K562 (cell line): Measurements from ENCODE around the gene WWOX. TPM values are rescaled to one million over a fixed set of nuclear protein-coding genes. Genes with fewer than 3 reads are reported as not detected.

ENCODE experiments used
- NRF1 ChIP-seq, 2 experiments: fragments of 450-650 bp; IDR thresholded peaks in 1 of 2; conservative IDR thresholded peaks in 1 of 2; 2 replicates each; pipeline ENCODE4 v1.6.1; 2014; ENCODE audit warnings: mild to moderate bottlenecking in 2 of 2
- SIN3A ChIP-seq, 2 experiments: fragments of 150-350 bp in 1 of 2; IDR thresholded peaks; 2 replicates each; pipeline ENCODE4 v1.6.1; 2011 to 2016; ENCODE audit warnings: borderline replicate concordance in 2 of 2, low read depth in 2 of 2, low read length in 2 of 2, mild to moderate bottlenecking in 2 of 2, moderate library complexity in 2 of 2; ENCODE audit not compliant: control insufficient read depth in 1 of 2
- polyA plus RNA-seq, 8 experiments: library from polyadenylated mRNA; depleted of rRNA in 4 of 8; stranded (reverse) in 5 of 8; unstranded in 3 of 8; fragments of >200 nt; fragmentation: Nextera tagmentation in 2 of 8; fragmentation: Illumina TruSeq in 1 of 8; extraction: Ambion mirVana in 2 of 8; extraction: Trizol in 1 of 8; gene quantifications; 2 replicates each; pipeline versions ENCODE4 v1.2.1 to v1.2.3, GENCODE V29; 2011 to 2014; ENCODE audit warnings: inconsistent platforms in 1 of 8, missing spikeins in 1 of 8
- total RNA-seq, 7 experiments: library from RNA; depleted of rRNA in 6 of 7; stranded (reverse); fragments of >200 nt in 6 of 7; fragmentation: Illumina TruSeq in 2 of 7; extraction: Trizol in 2 of 7; gene quantifications; 2 replicates each; pipeline versions ENCODE4 v1.2.1 to v1.2.3, GENCODE V29; 2011 to 2021; ENCODE audit warnings: low replicate concordance in 1 of 7
- TF ChIP-seq, protein P1 (sequence below): fragments of 450-650 bp; IDR thresholded peaks from 2 replicates; pipeline ENCODE4 v1.6.1; 2016; ENCODE audit warnings: mild to moderate bottlenecking, moderate library complexity
- TF ChIP-seq, protein P2 (sequence below), 2 experiments: fragments of 450-650 bp; formaldehyde crosslinking in 1 of 2; IDR thresholded peaks; 2 replicates each; pipeline versions ENCODE4 v1.4.0 to v1.6.1; 2014 to 2020; ENCODE audit warnings: mild to moderate bottlenecking in 2 of 2, borderline replicate concordance in 1 of 2, low read depth in 1 of 2

Gene WWOX
- total and polyA plus RNA-seq, 9 of the 15 experiments (the other 6 are each of a cell fraction or from before 2014, with no cell fraction given), result 1.6 to 22.7 (median 8.1) TPM

DNA sequence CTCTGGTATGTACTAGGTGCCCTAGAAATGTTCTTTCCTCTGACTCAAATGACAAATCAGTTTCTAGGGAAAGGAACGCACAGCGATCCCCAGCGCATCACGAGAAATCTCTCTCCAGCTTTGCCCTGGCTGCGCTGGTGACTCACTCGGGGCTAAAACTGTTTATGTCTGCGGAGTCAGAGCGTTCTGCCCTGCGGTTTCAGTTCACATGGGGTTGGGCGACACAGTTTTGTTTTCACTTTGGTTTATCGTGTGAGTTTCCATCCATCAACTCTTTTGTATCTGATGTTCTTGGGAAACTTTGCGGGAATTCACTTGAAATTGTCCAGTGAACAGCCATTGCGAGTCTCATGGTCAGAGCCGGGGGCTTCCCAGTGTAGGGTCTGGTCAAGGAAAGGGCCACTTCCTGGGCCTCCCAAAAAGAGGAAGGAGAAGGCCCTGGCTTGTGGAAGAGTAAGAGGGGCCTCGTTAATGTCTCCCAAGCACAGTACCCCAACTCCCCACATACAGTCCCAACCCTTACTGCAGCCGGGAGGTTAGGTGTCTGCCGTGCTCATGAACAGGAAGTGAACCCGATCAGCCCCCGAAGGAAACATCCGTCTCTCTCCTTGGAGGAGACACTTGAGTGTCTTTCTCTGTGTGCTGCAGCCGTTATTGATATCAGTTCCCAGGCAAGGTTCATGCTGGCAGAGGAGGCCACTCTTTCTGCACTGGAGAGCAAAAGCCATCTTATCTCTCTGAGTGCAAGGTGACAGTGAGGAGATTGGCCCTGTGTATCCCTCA is 643.2 kb downstream of the WWOX start (continued):
- TF ChIP-seq, protein P1, sequence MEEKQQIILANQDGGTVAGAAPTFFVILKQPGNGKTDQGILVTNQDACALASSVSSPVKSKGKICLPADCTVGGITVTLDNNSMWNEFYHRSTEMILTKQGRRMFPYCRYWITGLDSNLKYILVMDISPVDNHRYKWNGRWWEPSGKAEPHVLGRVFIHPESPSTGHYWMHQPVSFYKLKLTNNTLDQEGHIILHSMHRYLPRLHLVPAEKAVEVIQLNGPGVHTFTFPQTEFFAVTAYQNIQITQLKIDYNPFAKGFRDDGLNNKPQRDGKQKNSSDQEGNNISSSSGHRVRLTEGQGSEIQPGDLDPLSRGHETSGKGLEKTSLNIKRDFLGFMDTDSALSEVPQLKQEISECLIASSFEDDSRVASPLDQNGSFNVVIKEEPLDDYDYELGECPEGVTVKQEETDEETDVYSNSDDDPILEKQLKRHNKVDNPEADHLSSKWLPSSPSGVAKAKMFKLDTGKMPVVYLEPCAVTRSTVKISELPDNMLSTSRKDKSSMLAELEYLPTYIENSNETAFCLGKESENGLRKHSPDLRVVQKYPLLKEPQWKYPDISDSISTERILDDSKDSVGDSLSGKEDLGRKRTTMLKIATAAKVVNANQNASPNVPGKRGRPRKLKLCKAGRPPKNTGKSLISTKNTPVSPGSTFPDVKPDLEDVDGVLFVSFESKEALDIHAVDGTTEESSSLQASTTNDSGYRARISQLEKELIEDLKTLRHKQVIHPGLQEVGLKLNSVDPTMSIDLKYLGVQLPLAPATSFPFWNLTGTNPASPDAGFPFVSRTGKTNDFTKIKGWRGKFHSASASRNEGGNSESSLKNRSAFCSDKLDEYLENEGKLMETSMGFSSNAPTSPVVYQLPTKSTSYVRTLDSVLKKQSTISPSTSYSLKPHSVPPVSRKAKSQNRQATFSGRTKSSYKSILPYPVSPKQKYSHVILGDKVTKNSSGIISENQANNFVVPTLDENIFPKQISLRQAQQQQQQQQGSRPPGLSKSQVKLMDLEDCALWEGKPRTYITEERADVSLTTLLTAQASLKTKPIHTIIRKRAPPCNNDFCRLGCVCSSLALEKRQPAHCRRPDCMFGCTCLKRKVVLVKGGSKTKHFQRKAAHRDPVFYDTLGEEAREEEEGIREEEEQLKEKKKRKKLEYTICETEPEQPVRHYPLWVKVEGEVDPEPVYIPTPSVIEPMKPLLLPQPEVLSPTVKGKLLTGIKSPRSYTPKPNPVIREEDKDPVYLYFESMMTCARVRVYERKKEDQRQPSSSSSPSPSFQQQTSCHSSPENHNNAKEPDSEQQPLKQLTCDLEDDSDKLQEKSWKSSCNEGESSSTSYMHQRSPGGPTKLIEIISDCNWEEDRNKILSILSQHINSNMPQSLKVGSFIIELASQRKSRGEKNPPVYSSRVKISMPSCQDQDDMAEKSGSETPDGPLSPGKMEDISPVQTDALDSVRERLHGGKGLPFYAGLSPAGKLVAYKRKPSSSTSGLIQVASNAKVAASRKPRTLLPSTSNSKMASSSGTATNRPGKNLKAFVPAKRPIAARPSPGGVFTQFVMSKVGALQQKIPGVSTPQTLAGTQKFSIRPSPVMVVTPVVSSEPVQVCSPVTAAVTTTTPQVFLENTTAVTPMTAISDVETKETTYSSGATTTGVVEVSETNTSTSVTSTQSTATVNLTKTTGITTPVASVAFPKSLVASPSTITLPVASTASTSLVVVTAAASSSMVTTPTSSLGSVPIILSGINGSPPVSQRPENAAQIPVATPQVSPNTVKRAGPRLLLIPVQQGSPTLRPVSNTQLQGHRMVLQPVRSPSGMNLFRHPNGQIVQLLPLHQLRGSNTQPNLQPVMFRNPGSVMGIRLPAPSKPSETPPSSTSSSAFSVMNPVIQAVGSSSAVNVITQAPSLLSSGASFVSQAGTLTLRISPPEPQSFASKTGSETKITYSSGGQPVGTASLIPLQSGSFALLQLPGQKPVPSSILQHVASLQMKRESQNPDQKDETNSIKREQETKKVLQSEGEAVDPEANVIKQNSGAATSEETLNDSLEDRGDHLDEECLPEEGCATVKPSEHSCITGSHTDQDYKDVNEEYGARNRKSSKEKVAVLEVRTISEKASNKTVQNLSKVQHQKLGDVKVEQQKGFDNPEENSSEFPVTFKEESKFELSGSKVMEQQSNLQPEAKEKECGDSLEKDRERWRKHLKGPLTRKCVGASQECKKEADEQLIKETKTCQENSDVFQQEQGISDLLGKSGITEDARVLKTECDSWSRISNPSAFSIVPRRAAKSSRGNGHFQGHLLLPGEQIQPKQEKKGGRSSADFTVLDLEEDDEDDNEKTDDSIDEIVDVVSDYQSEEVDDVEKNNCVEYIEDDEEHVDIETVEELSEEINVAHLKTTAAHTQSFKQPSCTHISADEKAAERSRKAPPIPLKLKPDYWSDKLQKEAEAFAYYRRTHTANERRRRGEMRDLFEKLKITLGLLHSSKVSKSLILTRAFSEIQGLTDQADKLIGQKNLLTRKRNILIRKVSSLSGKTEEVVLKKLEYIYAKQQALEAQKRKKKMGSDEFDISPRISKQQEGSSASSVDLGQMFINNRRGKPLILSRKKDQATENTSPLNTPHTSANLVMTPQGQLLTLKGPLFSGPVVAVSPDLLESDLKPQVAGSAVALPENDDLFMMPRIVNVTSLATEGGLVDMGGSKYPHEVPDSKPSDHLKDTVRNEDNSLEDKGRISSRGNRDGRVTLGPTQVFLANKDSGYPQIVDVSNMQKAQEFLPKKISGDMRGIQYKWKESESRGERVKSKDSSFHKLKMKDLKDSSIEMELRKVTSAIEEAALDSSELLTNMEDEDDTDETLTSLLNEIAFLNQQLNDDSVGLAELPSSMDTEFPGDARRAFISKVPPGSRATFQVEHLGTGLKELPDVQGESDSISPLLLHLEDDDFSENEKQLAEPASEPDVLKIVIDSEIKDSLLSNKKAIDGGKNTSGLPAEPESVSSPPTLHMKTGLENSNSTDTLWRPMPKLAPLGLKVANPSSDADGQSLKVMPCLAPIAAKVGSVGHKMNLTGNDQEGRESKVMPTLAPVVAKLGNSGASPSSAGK, result no peak
- TF ChIP-seq SIN3A (IDR thresholded peaks at IDR 0.05; ENCODE audit: borderline replicate concordance in 2 of 2, control insufficient read depth in 1 of 2, low read depth in 2 of 2, low read length in 2 of 2) (no peak), NRF1 (conservative IDR thresholded peaks at IDR 0.05 in 1 of 2, IDR thresholded peaks at IDR 0.05 in 1 of 2) (peak; percentile 71 to 75)
- TF ChIP-seq, protein P2, sequence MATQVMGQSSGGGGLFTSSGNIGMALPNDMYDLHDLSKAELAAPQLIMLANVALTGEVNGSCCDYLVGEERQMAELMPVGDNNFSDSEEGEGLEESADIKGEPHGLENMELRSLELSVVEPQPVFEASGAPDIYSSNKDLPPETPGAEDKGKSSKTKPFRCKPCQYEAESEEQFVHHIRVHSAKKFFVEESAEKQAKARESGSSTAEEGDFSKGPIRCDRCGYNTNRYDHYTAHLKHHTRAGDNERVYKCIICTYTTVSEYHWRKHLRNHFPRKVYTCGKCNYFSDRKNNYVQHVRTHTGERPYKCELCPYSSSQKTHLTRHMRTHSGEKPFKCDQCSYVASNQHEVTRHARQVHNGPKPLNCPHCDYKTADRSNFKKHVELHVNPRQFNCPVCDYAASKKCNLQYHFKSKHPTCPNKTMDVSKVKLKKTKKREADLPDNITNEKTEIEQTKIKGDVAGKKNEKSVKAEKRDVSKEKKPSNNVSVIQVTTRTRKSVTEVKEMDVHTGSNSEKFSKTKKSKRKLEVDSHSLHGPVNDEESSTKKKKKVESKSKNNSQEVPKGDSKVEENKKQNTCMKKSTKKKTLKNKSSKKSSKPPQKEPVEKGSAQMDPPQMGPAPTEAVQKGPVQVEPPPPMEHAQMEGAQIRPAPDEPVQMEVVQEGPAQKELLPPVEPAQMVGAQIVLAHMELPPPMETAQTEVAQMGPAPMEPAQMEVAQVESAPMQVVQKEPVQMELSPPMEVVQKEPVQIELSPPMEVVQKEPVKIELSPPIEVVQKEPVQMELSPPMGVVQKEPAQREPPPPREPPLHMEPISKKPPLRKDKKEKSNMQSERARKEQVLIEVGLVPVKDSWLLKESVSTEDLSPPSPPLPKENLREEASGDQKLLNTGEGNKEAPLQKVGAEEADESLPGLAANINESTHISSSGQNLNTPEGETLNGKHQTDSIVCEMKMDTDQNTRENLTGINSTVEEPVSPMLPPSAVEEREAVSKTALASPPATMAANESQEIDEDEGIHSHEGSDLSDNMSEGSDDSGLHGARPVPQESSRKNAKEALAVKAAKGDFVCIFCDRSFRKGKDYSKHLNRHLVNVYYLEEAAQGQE (IDR thresholded peaks at IDR 0.05; ENCODE audit: borderline replicate concordance), result no peak
- TF ChIP-seq, protein P2 (CRISPR knock-in tag; IDR thresholded peaks at IDR 0.05; ENCODE audit: low read depth), result no peak
